Activated CD4-positive, alpha-beta T cell treated with anti-CD3 and anti-CD28 coated beads, Interleukin-2, amount 10 ng/mL, durations not matched to agents 7 days and 5 days (primary cell): Measurements from ENCODE around the gene C1QTNF7. TPM values are rescaled to one million over a fixed set of nuclear protein-coding genes. Genes with fewer than 3 reads are reported as not detected.

Experiments used
- CTCF ChIA-PET: fragments of 350-600 bp; sonication (Branson Sonifier 250); formaldehyde crosslinking; loops from one replicate; lab custom pipeline; 2021; ENCODE audit warnings: antibody characterized with exemption; lab: Charles Lee
- POLR2A ChIA-PET: fragments of 350-600 bp; sonication (Branson Sonifier 250); formaldehyde crosslinking; loops from one replicate; lab custom pipeline; 2021; ENCODE audit warnings: antibody characterized with exemption; lab: Charles Lee
- DNase-seq: peaks from one replicate; pipeline ENCODE4 v3.0.0-alpha.2; 2020
- H3K27ac Mint-ChIP-seq: one replicate; pipeline ENCODE4 v1.8.0; 2021; ENCODE audit warnings: mild to moderate bottlenecking, moderate library complexity, mixed read lengths
- H3K27me3 Mint-ChIP-seq: one replicate; pipeline ENCODE4 v1.8.0; 2021; ENCODE audit warnings: mixed read lengths
- H3K36me3 Mint-ChIP-seq: one replicate; pipeline ENCODE4 v1.8.0; 2021; ENCODE audit warnings: low read depth, mixed read lengths
- H3K4me1 Mint-ChIP-seq: one replicate; pipeline ENCODE4 v1.8.0; 2021; ENCODE audit warnings: mixed read lengths
- H3K4me3 Mint-ChIP-seq: one replicate; pipeline ENCODE4 v1.8.0; 2021; ENCODE audit warnings: mild to moderate bottlenecking, moderate library complexity, mixed read lengths
- H3K9me3 Mint-ChIP-seq: one replicate; pipeline ENCODE4 v1.8.0; 2021; ENCODE audit warnings: mixed read lengths
- total RNA-seq, 2 experiments: library from RNA; stranded (reverse); gene quantifications; one replicate each; pipeline ENCODE4 v1.2.3, GENCODE V29; 2021

C1QTNF7 gene
- total RNA-seq, 2 experiments from 2014 or later, result not detected

- no peak overlapping the region for H3K27ac Mint-ChIP-seq
- H3K36me3 Mint-ChIP-seq, result no peaks in the 10 kb centered on the region
- H3K27me3 Mint-ChIP-seq, result no peaks in the 10 kb centered on the region
- no peaks in the 10 kb centered on the region for H3K4me1 Mint-ChIP-seq
- CTCF ChIA-PET, result interaction anchor here (1.5 kb wide), 2 partner anchors 9 to 16 kb away, joined by 4 to 5 read pairs; partner anchors contain the start of gene CC2D2A
- no peak for DNase-seq
- H3K4me3 Mint-ChIP-seq, result no peak overlapping the region
- POLR2A ChIA-PET, result no interaction called here
- no peaks in the 10 kb centered on the region for H3K9me3 Mint-ChIP-seq
Measured at GRCh38 chr4:15478724-15479088, 50.9 kb downstream of the C1QTNF7 start.

DNA sequence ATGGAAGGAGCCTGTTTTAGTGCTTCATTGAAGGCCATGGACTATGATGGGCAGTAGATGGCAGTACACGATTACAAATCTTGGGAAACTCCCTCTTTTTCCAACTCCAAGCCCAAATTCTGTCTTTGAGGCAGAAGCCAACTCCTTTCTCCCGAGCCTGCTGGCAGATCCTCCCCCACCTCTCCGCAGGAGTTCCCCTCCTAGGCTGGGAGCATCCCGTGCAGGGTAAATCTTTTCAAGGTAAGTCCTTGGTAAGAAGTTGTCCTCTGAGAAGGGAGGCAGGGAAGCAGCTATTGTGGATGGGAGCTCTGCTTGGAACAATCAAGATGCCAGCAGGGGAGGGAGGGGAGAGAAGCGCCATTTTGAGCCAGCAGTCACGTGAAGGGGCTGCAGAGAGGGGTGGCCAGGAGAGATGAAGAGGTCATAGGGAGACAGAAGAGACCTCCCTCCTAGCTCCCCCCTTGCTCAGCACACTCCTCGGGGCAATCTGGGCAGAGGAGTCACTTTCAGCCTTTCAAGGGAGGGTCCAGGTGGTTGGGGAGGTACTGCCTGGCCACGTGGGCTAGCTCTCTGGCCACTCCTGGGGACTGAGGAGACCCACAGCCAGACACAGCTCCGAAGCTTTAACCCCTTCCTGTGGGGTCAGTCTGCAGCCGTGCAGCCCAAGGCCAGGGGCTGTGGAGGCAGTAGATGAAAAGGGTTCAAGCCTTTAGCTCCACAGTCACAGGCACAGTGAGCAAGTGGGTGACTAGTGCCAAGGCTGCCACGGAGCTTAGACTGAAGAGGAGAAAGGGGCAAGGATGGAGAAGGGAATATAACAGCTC, 51.5 kb downstream of the C1QTNF7 start:
- POLR2A ChIA-PET, result no interaction called here
- CTCF ChIA-PET, result interaction anchor here (1.5 kb wide), 2 partner anchors 10 to 15 kb away, joined by 4 to 5 read pairs; partner anchors contain the start of gene CC2D2A
- H3K4me1 Mint-ChIP-seq, result no peaks in the 10 kb centered on the region

GRCh38 chr4:15479913-15480185, 52.0 kb downstream of the C1QTNF7 start:
- no peak overlapping the region for H3K27ac Mint-ChIP-seq
- ChIA-PET POLR2A (no interaction called here), CTCF (interaction anchor here (1.5 kb wide), 2 partner anchors 10 to 15 kb away, joined by 4 to 5 read pairs; partner anchors contain the start of gene CC2D2A)
- H3K36me3 Mint-ChIP-seq, result no peaks in the 10 kb centered on the region
- no peaks in the 10 kb centered on the region for H3K27me3 Mint-ChIP-seq
- no peak overlapping the region for H3K4me3 Mint-ChIP-seq
- no peaks in the 10 kb centered on the region for H3K9me3 Mint-ChIP-seq
- no peak for DNase-seq
- H3K4me1 Mint-ChIP-seq, result no peaks in the 10 kb centered on the region

More for the DNA sequence above, 51.5 kb downstream of the C1QTNF7 start:
- Mint-ChIP-seq H3K4me3 (no peak overlapping the region), H3K27me3 (no peaks in the 10 kb centered on the region), H3K36me3 (no peaks in the 10 kb centered on the region), H3K9me3 (no peaks in the 10 kb centered on the region), H3K27ac (no peak overlapping the region)
- DNase-seq, result peak; percentile 19

DNA sequence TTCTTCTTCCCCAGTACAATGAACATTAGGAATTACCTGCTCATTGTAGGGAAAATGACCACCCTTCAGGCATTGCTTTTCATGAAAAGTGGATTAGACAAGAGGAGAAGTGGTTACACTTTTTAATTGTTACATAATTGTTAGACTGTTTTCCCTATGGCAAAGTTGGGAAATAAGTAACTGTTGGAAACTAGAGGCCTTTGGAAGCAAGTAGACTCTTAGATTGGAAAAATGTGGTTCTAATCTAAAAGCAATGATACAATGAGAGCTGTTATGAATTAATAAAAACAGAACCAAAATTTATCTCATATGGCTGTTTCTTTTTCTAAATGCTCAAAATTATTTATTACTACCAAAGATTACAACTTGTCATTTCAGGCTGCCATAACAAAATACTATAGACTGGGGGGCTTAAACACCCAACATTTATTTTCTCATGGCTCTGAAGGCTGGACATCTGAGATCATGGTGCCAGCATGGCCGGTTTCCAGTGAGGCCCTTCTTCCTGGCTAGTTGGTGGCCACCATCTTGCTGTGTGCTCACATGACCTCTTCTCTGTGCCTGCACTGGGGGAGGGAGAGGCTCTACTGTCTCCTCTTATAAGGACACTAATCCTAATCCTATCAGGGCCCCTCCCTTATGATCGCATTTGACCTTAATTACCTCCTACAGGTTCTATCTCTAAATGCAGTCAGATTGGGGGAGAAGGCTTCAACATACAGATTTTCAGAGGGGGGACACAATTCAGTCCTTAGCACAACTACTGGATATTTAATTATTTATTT, 54.3 kb downstream of the C1QTNF7 start:
- no peak for DNase-seq
- no peaks in the 10 kb centered on the region for H3K4me1 Mint-ChIP-seq
- ChIA-PET POLR2A (no interaction called here), CTCF (no interaction called here)
- H3K27ac Mint-ChIP-seq, result no peak overlapping the region
- H3K4me3 Mint-ChIP-seq, result no peak overlapping the region
- H3K27me3 Mint-ChIP-seq, result peaks cover 6% of the 10 kb centered on the region
- H3K9me3 Mint-ChIP-seq, result peaks cover 6% of the 10 kb centered on the region
- H3K36me3 Mint-ChIP-seq, result no peaks in the 10 kb centered on the region

- CTCF ChIA-PET, result no interaction called here
- no peak for DNase-seq
- Mint-ChIP-seq H3K4me1 (no peaks in the 10 kb centered on the region), H3K36me3 (no peaks in the 10 kb centered on the region), H3K4me3 (no peak overlapping the region), H3K27ac (no peak overlapping the region), H3K27me3 (peaks cover 6% of the 10 kb centered on the region), H3K9me3 (peaks cover 7% of the 10 kb centered on the region)
- POLR2A ChIA-PET, result no interaction called here
Measured at GRCh38 chr4:15482842-15483241, 55.0 kb downstream of the C1QTNF7 start.

DNA sequence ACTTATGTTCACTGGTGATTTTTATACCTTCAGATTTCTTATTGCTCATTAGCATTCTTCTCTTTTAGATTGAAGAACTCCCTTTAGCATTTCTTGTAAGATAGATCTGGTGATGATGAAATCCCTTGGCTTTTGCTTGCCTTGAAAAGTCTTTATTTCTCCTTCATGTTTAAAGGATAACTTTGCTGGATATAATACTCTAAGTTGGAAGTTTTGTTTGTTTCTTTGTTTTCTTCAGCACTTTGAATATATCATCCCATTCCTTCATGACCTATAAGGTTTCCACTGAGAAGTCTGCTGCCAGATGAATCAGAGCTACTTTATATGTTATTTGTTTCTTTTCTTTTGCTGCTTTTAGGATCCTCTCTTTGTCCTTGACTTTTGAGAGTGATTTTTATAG, 60.3 kb downstream of the C1QTNF7 start:
- no peak for DNase-seq
- Mint-ChIP-seq H3K4me3 (no peak overlapping the region), H3K27me3 (peaks cover 11% of the 10 kb centered on the region), H3K27ac (no peak overlapping the region), H3K4me1 (no peaks in the 10 kb centered on the region), H3K9me3 (peaks cover 18% of the 10 kb centered on the region), H3K36me3 (no peaks in the 10 kb centered on the region)
- POLR2A ChIA-PET, result no interaction called here
- CTCF ChIA-PET, result no interaction called here

DNA sequence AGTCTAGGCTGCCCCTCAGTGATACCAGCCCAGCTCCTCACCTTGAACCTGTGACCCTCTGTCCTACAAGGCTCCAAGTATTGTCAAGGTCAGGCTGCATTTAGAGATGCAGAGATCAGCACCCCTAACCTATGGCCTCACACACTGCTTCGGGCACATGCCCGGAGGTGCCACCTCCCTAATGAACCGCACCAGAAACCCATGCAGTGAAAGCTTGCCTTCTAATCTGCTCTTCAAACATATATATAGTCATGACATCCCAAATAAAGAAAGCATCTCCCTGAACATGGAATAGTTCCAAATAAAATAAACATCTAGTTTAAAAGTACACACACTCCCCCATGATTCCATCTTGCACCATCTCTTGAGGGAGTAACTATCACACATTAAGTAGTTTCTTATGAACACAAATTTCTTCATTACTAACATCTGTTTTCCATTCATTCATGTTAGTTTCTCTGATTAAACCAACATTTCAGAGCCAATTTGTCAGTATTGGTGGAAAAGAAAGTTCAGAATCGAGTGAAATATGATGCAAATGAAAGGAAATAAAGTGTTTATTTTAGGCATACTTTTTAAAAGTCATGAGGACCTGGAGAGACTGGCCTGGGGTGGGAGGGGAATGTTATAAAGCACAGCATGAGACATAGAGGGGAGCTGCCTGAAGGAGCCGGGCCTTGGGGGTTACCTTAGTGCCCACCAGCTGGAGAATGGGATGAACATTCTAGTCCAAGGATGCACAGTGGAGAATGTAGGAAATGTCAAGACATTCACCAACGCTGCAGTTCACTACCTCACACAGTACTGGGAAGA, 61.0 kb downstream of the C1QTNF7 start:
- Mint-ChIP-seq H3K4me3 (no peak overlapping the region), H3K27me3 (peaks cover 11% of the 10 kb centered on the region), H3K36me3 (no peaks in the 10 kb centered on the region), H3K27ac (no peak overlapping the region), H3K9me3 (peaks cover 18% of the 10 kb centered on the region), H3K4me1 (no peaks in the 10 kb centered on the region)
- ChIA-PET POLR2A (no interaction called here), CTCF (no interaction called here)
- DNase-seq, result no peak

DNA sequence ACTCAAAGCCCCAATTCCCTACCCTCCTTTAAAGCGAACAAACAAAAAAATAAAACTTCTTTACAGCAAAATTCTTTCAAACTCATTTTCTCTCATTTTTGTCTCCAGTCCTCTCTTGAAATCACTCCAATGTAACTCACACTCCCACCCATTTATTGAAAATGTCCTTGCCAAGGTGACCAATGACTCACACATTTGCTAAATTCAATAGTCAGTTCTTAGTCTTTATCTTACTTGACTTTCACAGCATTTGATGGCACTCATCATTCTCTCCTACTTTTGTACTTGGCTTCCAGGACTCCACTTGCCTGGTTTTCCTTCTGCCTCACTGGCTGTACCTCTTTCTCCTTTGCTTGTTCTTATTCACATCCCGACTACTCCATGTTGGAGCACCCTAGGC, 61.7 kb downstream of the C1QTNF7 start:
- Mint-ChIP-seq H3K4me3 (no peak overlapping the region), H3K27me3 (peaks cover 11% of the 10 kb centered on the region), H3K4me1 (no peaks in the 10 kb centered on the region), H3K9me3 (peaks cover 18% of the 10 kb centered on the region), H3K27ac (no peak overlapping the region), H3K36me3 (no peaks in the 10 kb centered on the region)
- CTCF ChIA-PET, result no interaction called here
- no peak for DNase-seq
- POLR2A ChIA-PET, result no interaction called here

GRCh38 chr4:15493411-15493810, 65.6 kb downstream of the C1QTNF7 start:
- CTCF ChIA-PET, result no interaction called here
- no peaks in the 10 kb centered on the region for H3K27me3 Mint-ChIP-seq
- POLR2A ChIA-PET, result no interaction called here
- no peak for DNase-seq
- H3K9me3 Mint-ChIP-seq, result peaks cover 12% of the 10 kb centered on the region
- H3K36me3 Mint-ChIP-seq, result no peaks in the 10 kb centered on the region
- no peak overlapping the region for H3K27ac Mint-ChIP-seq
- H3K4me3 Mint-ChIP-seq, result no peak overlapping the region
- H3K4me1 Mint-ChIP-seq, result no peaks in the 10 kb centered on the region

DNA sequence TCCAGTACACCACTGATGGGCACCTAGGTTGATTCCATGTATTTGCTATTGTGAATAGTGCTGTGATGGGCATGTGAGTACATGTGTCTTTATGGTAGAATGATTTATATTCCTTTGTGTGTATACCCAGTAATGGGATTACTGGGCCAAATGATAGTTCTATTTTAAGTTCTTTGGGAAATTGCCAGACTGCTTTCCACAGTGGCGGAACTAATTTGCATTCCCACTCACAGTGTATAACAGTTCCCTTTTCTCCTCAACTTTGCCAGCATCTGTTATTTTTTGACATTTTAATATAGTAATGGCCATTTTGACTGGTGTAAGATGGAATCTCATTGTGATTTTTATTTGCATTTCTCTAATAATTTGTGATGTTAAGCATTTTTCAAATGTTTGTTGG, 67.8 kb downstream of the C1QTNF7 start:
- ChIA-PET POLR2A (no interaction called here), CTCF (interaction anchor here (1.3 kb wide), 1 partner anchor 10 kb away, joined by 3 read pairs; no protein-coding TSS in a partner anchor)

More for the DNA sequence above, 67.8 kb downstream of the C1QTNF7 start:
- no peak for DNase-seq
- Mint-ChIP-seq H3K4me3 (no peak overlapping the region), H3K36me3 (no peaks in the 10 kb centered on the region), H3K27ac (no peak overlapping the region), H3K9me3 (peaks cover 6% of the 10 kb centered on the region), H3K4me1 (no peaks in the 10 kb centered on the region), H3K27me3 (no peaks in the 10 kb centered on the region)
